Measurements from ENCODE around the gene EHMT1. TPM values are rescaled to one million over a fixed set of nuclear protein-coding genes. Genes with fewer than 3 reads are reported as not detected.
A peak's percentile ranks its signal among the peaks of the same experiment; 100 is the strongest.

EHMT1 gene
- total and polyA plus RNA-seq, 10 of the 15 experiments (the other 5 are each of a cell fraction or from before 2014, with no cell fraction given): 2.9 to 100 (median 48.1) TPM

DNA sequence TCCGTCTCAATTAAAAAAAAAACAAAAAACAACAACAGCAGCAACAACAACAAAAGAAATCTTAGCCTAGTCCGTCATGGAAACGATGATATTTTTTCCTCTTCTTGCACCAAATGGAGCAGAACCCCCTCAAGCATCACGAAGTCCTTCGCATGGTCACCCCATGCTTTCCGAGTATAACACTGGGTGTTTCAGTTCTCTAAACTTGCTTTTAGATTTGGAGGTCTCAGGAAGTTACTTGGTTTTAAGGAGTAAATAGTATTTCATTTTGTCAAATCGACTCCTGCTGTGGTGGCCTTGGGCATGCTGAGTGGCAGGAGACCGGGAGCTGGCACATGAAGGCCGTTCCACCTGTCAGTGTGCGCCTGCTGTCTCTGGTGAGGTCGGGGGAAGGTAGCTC is 140.3 kb downstream of the EHMT1 start (continued):
- TF ChIP-seq POU2F2 (IDR thresholded peaks at IDR 0.05; ENCODE audit: borderline replicate concordance, low read depth, low read length) (no peak), BCL11A (IDR thresholded peaks at IDR 0.05; ENCODE audit: low read depth, low read length) (peak; percentile 41; the same call in 1 of the 2 replicates), SRF (IDR thresholded peaks at IDR 0.05; ENCODE audit: low read depth in 2 of 2, low read length in 2 of 2) (no peak), HDAC2 (IDR thresholded peaks at IDR 0.05) (no peak), SREBF1 (IDR thresholded peaks at IDR 0.05; ENCODE audit: low read length) (no peak), NR2C1 (IDR thresholded peaks at IDR 0.05) (no peak), NBN (IDR thresholded peaks at IDR 0.05) (no peak), FOXM1 (IDR thresholded peaks at IDR 0.05; ENCODE audit: low read depth, low read length) (peak; percentile 61; the same call in 1 of the 2 replicates), ZNF207 (IDR thresholded peaks at IDR 0.05; ENCODE audit: borderline replicate concordance) (no peak), EZH2 (IDR thresholded peaks at IDR 0.05; ENCODE audit: borderline replicate concordance, control insufficient read depth, low read depth, low read length) (no peak), ZSCAN29 (IDR thresholded peaks at IDR 0.05) (no peak), SIN3A (IDR thresholded peaks at IDR 0.05; ENCODE audit: low read depth, low read length) (no peak), CBX3 (IDR thresholded peaks at IDR 0.05; ENCODE audit: borderline replicate concordance, low read depth) (no peak), SMC3 (IDR thresholded peaks at IDR 0.05; ENCODE audit: borderline replicate concordance, low read length) (no peak), ESRRA (IDR thresholded peaks at IDR 0.05; ENCODE audit: low read length) (no peak), POLR2AphosphoS2 (IDR thresholded peaks at IDR 0.05; ENCODE audit: low read depth, low read length) (no peak), RFX5 (IDR thresholded peaks at IDR 0.05; ENCODE audit: low read depth, low read length) (no peak), SMAD5 (IDR thresholded peaks at IDR 0.05; ENCODE audit: low read depth) (no peak), HCFC1 (IDR thresholded peaks at IDR 0.05; ENCODE audit: low read length) (no peak), RB1 (IDR thresholded peaks at IDR 0.05; ENCODE audit: borderline replicate concordance) (no peak), ATF7 (IDR thresholded peaks at IDR 0.05; ENCODE audit: low read depth) (no peak), RCOR1 (conservative IDR thresholded peaks at IDR 0.05; ENCODE audit: low read depth, low read length) (no peak)
- TF ChIP-seq, protein P1, sequence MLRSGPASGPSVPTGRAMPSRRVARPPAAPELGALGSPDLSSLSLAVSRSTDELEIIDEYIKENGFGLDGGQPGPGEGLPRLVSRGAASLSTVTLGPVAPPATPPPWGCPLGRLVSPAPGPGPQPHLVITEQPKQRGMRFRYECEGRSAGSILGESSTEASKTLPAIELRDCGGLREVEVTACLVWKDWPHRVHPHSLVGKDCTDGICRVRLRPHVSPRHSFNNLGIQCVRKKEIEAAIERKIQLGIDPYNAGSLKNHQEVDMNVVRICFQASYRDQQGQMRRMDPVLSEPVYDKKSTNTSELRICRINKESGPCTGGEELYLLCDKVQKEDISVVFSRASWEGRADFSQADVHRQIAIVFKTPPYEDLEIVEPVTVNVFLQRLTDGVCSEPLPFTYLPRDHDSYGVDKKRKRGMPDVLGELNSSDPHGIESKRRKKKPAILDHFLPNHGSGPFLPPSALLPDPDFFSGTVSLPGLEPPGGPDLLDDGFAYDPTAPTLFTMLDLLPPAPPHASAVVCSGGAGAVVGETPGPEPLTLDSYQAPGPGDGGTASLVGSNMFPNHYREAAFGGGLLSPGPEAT (IDR thresholded peaks at IDR 0.05; ENCODE audit: low read depth): peak; percentile 52; the same call in 1 of the 2 replicates
- TF ChIP-seq, protein P2, sequence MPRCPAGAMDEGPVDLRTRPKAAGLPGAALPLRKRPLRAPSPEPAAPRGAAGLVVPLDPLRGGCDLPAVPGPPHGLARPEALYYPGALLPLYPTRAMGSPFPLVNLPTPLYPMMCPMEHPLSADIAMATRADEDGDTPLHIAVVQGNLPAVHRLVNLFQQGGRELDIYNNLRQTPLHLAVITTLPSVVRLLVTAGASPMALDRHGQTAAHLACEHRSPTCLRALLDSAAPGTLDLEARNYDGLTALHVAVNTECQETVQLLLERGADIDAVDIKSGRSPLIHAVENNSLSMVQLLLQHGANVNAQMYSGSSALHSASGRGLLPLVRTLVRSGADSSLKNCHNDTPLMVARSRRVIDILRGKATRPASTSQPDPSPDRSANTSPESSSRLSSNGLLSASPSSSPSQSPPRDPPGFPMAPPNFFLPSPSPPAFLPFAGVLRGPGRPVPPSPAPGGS (IDR thresholded peaks at IDR 0.05; ENCODE audit: borderline replicate concordance, insufficient read depth, low read depth, low read length, poor library complexity, severe bottlenecking): no peak
- TF ChIP-seq, protein P3, sequence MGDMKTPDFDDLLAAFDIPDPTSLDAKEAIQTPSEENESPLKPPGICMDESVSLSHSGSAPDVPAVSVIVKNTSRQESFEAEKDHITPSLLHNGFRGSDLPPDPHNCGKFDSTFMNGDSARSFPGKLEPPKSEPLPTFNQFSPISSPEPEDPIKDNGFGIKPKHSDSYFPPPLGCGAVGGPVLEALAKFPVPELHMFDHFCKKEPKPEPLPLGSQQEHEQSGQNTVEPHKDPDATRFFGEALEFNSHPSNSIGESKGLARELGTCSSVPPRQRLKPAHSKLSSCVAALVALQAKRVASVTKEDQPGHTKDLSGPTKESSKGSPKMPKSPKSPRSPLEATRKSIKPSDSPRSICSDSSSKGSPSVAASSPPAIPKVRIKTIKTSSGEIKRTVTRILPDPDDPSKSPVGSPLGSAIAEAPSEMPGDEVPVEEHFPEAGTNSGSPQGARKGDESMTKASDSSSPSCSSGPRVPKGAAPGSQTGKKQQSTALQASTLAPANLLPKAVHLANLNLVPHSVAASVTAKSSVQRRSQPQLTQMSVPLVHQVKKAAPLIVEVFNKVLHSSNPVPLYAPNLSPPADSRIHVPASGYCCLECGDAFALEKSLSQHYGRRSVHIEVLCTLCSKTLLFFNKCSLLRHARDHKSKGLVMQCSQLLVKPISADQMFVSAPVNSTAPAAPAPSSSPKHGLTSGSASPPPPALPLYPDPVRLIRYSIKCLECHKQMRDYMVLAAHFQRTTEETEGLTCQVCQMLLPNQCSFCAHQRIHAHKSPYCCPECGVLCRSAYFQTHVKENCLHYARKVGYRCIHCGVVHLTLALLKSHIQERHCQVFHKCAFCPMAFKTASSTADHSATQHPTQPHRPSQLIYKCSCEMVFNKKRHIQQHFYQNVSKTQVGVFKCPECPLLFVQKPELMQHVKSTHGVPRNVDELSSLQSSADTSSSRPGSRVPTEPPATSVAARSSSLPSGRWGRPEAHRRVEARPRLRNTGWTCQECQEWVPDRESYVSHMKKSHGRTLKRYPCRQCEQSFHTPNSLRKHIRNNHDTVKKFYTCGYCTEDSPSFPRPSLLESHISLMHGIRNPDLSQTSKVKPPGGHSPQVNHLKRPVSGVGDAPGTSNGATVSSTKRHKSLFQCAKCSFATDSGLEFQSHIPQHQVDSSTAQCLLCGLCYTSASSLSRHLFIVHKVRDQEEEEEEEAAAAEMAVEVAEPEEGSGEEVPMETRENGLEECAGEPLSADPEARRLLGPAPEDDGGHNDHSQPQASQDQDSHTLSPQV (IDR thresholded peaks at IDR 0.05): peak; percentile 86
- TF ChIP-seq, protein P4, sequence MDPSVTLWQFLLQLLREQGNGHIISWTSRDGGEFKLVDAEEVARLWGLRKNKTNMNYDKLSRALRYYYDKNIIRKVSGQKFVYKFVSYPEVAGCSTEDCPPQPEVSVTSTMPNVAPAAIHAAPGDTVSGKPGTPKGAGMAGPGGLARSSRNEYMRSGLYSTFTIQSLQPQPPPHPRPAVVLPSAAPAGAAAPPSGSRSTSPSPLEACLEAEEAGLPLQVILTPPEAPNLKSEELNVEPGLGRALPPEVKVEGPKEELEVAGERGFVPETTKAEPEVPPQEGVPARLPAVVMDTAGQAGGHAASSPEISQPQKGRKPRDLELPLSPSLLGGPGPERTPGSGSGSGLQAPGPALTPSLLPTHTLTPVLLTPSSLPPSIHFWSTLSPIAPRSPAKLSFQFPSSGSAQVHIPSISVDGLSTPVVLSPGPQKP (IDR thresholded peaks at IDR 0.05; ENCODE audit: low read depth, low read length): no peak

All from GM12878 (cell line).